Breast epithelium (tissue), 4 donors: ENCODE results near the gene THSD4. TPM values are rescaled to one million over a fixed set of nuclear protein-coding genes. Genes with fewer than 3 reads are reported as not detected.
A peak's percentile ranks its signal among the peaks of the same experiment; 100 is the strongest.

Experiments
- DNase-seq, 2 donors: peaks; one replicate each; pipeline ENCODE4 v3.0.0-alpha.2; 2019; ENCODE audit warnings: low spot score in 2 of 2
- H3K27ac ChIP-seq, 2 donors: fragments of 200-600 bp; sonication (generic) in 1 of 2; one replicate each; pipeline ENCODE4 v1.5.1; 2016 to 2019; ENCODE audit warnings: mild to moderate bottlenecking in 1 of 2
- H3K27me3 ChIP-seq, 2 donors: fragments of 200-600 bp; sonication (generic) in 1 of 2; one replicate each; pipeline versions ENCODE4 v1.5.1 to v1.6.0; 2017 to 2019; ENCODE audit warnings: control low read depth in 1 of 2, mild to moderate bottlenecking in 1 of 2
- H3K36me3 ChIP-seq: fragments of 200-600 bp; one replicate; pipeline ENCODE4 v1.5.1; 2019
- H3K4me1 ChIP-seq, 2 donors: fragments of 200-600 bp; sonication (generic); one replicate each; pipeline ENCODE4 v1.5.1; 2016 to 2019; ENCODE audit warnings: control low read depth in 1 of 2
- H3K4me3 ChIP-seq, 3 donors: fragments of 200-600 bp; sonication (generic); 1 replicate in 2 of 3; 2 replicates in 1 of 3; pipeline ENCODE4 v1.5.1; 2016 to 2019; ENCODE audit warnings: mild to moderate bottlenecking in 3 of 3, moderate library complexity in 2 of 3
- H3K9me3 ChIP-seq, 2 donors: fragments of 200-600 bp; sonication (generic) in 1 of 2; one replicate each; pipeline ENCODE4 v1.5.1; 2016 to 2019; ENCODE audit warnings: control low read depth in 1 of 2
- CTCF ChIP-seq, 3 donors: fragments of 450-650 bp; IDR thresholded peaks; one replicate each; pipeline ENCODE4 v1.5.1; 2016 to 2017; ENCODE audit warnings: antibody characterized with exemption in 3 of 3, mild to moderate bottlenecking in 3 of 3, moderate library complexity in 3 of 3
- POLR2A ChIP-seq: fragments of 450-650 bp; IDR thresholded peaks from one replicate; pipeline ENCODE4 v1.6.1; 2016; ENCODE audit warnings: antibody characterized with exemption, mild to moderate bottlenecking, moderate library complexity
- POLR2AphosphoS5 ChIP-seq, 3 donors: sonication (generic); formaldehyde crosslinking; IDR thresholded peaks; one replicate each; pipeline ENCODE4 v1.6.1; 2017; ENCODE audit warnings: antibody characterized with exemption in 3 of 3
- intact Hi-C: fragments of 100-400 bp; cut with DNase I; formaldehyde crosslinking; loops from one replicate; pipeline ENCODE4 v1.15.1; 2023; ENCODE audit warnings: low total_unique reads
- total RNA-seq, 3 donors: library from RNA; depleted of rRNA; stranded (reverse); fragments of >200 nt; gene quantifications; one replicate each; pipeline ENCODE4 v1.1.0, GENCODE V29; 2016

Gene THSD4
- total RNA-seq, 3 donors from 2014 or later: 0.64 to 58.7 (median 41.3) TPM

- no peak overlapping the region for H3K4me3 ChIP-seq
- H3K27me3 ChIP-seq: no peaks in the 10 kb centered on the region
- H3K36me3 ChIP-seq: no peaks in the 10 kb centered on the region
- no peak for TF ChIP-seq CTCF (IDR thresholded peaks at IDR 0.05)
- no peak for TF ChIP-seq POLR2AphosphoS5 (IDR thresholded peaks at IDR 0.05)
- intact Hi-C loops: no loop called here
- H3K4me1 ChIP-seq: no peaks in the 10 kb centered on the region
- DNase-seq: no peak
- H3K9me3 ChIP-seq: no peaks in the 10 kb centered on the region
- peak overlapping the region; percentile 18 to 56 for H3K27ac ChIP-seq
These were observed 393.9 kb downstream of the THSD4 start for GRCh38 chr15:71509139-71509538.

GRCh38 chr15:71510763-71511162 is 395.5 kb downstream of the THSD4 start:
- intact Hi-C loops: no loop called here
- TF ChIP-seq POLR2AphosphoS5 (IDR thresholded peaks at IDR 0.05) (no peak), POLR2A (no peak), CTCF (IDR thresholded peaks at IDR 0.05) (no peak)
- no peak overlapping the region for H3K4me3 ChIP-seq
- no peaks in the 10 kb centered on the region for H3K9me3 ChIP-seq
- no peaks in the 10 kb centered on the region for H3K27me3 ChIP-seq
- peak overlapping the region; percentile 10 to 15 for H3K27ac ChIP-seq
- H3K36me3 ChIP-seq: no peaks in the 10 kb centered on the region
- DNase-seq: no peak
- H3K4me1 ChIP-seq: no peaks in the 10 kb centered on the region

GRCh38 chr15:71511796-71512681 is 396.8 kb downstream of the THSD4 start:
- Histone ChIP-seq H3K27me3 (no peaks in the 10 kb centered on the region), H3K4me1 (peaks cover 0 to 3% of the 10 kb centered on the region in 2 donors), H3K27ac (no peak overlapping the region), H3K36me3 (no peaks in the 10 kb centered on the region), H3K9me3 (no peaks in the 10 kb centered on the region), H3K4me3 (no peak overlapping the region)
- DNase-seq: no peak
- TF ChIP-seq POLR2AphosphoS5 (IDR thresholded peaks at IDR 0.05) (no peak), POLR2A (no peak), CTCF (IDR thresholded peaks at IDR 0.05) (no peak)
- intact Hi-C loops: no loop called here

- H3K4me3 ChIP-seq: no peak overlapping the region
- TF ChIP-seq POLR2AphosphoS5 (IDR thresholded peaks at IDR 0.05) (no peak), CTCF (IDR thresholded peaks at IDR 0.05) (no peak), POLR2A (no peak)
- no peak overlapping the region for H3K27ac ChIP-seq
- H3K27me3 ChIP-seq: no peaks in the 10 kb centered on the region
- H3K36me3 ChIP-seq: no peaks in the 10 kb centered on the region
- DNase-seq: no peak
- H3K4me1 ChIP-seq: peaks cover 0 to 3% of the 10 kb centered on the region in 2 donors
- intact Hi-C loops: no loop called here
- H3K9me3 ChIP-seq: no peaks in the 10 kb centered on the region
These were observed 397.4 kb downstream of the THSD4 start for GRCh38 chr15:71512682-71513006.

GRCh38 chr15:71515375-71516186 is 400.3 kb downstream of the THSD4 start:
- H3K27me3 ChIP-seq: no peaks in the 10 kb centered on the region
- TF ChIP-seq POLR2AphosphoS5 (IDR thresholded peaks at IDR 0.05) (peak in 2 of 3 donors; percentile 27 to 34), CTCF (IDR thresholded peaks at IDR 0.05) (no peak)
- H3K9me3 ChIP-seq: no peaks in the 10 kb centered on the region
- intact Hi-C loops: loop anchor here (5.0 kb wide), 1 partner anchor 1263 kb away; no protein-coding TSS in a partner anchor
- peak in 1 of 2 donors; percentile 71 for DNase-seq
- H3K27ac ChIP-seq: peak overlapping the region; percentile 78 to 84
- no peaks in the 10 kb centered on the region for H3K36me3 ChIP-seq
- H3K4me1 ChIP-seq: peaks cover 0 to 3% of the 10 kb centered on the region in 2 donors
- H3K4me3 ChIP-seq: no peak overlapping the region
